Heart left ventricle (tissue), 16 donors: ENCODE measurements around the gene IMMP2L. TPM values are rescaled to one million over a fixed set of nuclear protein-coding genes. Genes with fewer than 3 reads are reported as not detected.

Experiments
- ATAC-seq, 4 donors: fragments of 200-7000 bp; cut with Tn5 transposase; one replicate each; pipeline ENCODE4 v1.9.1; 2020 to 2022; ENCODE audit warnings: moderate library complexity in 4 of 4, mild to moderate bottlenecking in 3 of 4, moderate number of reproducible peaks in 1 of 4
- DNase-seq, 5 donors: peaks; one replicate each; pipeline ENCODE4 v3.0.0-alpha.2; 2020
- H3K27ac ChIP-seq, 12 donors: fragments of 200-600 bp; sonication (generic) in 4 of 12; one replicate each; pipeline versions ENCODE4 v1.5.0 to v1.8.0; 2016 to 2022; ENCODE audit warnings: mild to moderate bottlenecking in 2 of 12
- H3K27me3 ChIP-seq, 9 donors: fragments of 200-600 bp; sonication (generic) in 2 of 9; one replicate each; pipeline versions ENCODE4 v1.5.1 to v1.8.0; 2016 to 2022; ENCODE audit warnings: mild to moderate bottlenecking in 3 of 9
- H3K36me3 ChIP-seq, 9 donors: fragments of 200-600 bp; sonication (generic) in 2 of 9; one replicate each; pipeline versions ENCODE4 v1.5.0 to v1.8.0; 2018 to 2022; ENCODE audit warnings: mild to moderate bottlenecking in 2 of 9
- H3K4me1 ChIP-seq, 12 donors: fragments of 200-600 bp; sonication (generic) in 4 of 12; one replicate each; pipeline versions ENCODE4 v1.5.0 to v1.8.0; 2016 to 2022; ENCODE audit warnings: mild to moderate bottlenecking in 3 of 12
- H3K4me3 ChIP-seq, 12 donors: fragments of 200-600 bp; sonication (generic) in 4 of 12; one replicate each; pipeline versions ENCODE4 v1.5.0 to v1.8.0; 2017 to 2022; ENCODE audit warnings: mild to moderate bottlenecking in 9 of 12, moderate library complexity in 4 of 12
- H3K9me3 ChIP-seq, 12 donors: fragments of 200-600 bp; sonication (generic) in 4 of 12; one replicate each; pipeline versions ENCODE4 v1.5.0 to v1.8.0; 2016 to 2022; ENCODE audit warnings: mild to moderate bottlenecking in 1 of 12
- POLR2A ChIP-seq, 2 donors: fragments of 450-650 bp; IDR thresholded peaks; one replicate each; pipeline ENCODE4 v1.6.1; 2017; ENCODE audit warnings: antibody characterized with exemption in 2 of 2, mild to moderate bottlenecking in 2 of 2, moderate library complexity in 2 of 2
- WGBS, 4 donors: extraction: QIAGEN DNeasy Blood & Tissue Kit in 2 of 4; methylation state at CpG; one replicate each; pipeline versions ENCODE4 v1.1.5 to v1.1.7; 2013 to 2018; 5-methylcytosine and 5-hydroxymethylcytosine counted together
- intact Hi-C, 10 donors: fragments of 100-400 bp; cut with DNase I; formaldehyde crosslinking; loops; one replicate each; pipeline versions ENCODE4 v1.11.1 to v1.14.2; 2022
- polyA plus RNA-seq, 2 donors: library from polyadenylated mRNA; stranded (reverse); fragments of 200-250 nt; gene quantifications; one replicate each; pipeline ENCODE4 v1.2.3, GENCODE V29; 2013
- total RNA-seq, 9 donors: library from RNA; depleted of rRNA in 2 of 9; stranded (reverse); fragments of >200 nt in 2 of 9; fragmentation: NEBNext Ultra II Directional in 3 of 9; extraction: Animal tissue kit (Norgen Biotek cat#: 25700) in 3 of 9; gene quantifications; one replicate each; pipeline versions ENCODE4 v1.1.0 to v1.2.4, GENCODE V29; 2016 to 2023
- TF ChIP-seq, protein P1 (sequence below), 12 donors: fragments of 200-600 bp; sonication (generic) in 4 of 12; IDR thresholded peaks; one replicate each; pipeline versions ENCODE4 v1.5.0 to v1.8.0; 2018 to 2022; ENCODE audit warnings: antibody characterized with exemption in 12 of 12, mild to moderate bottlenecking in 5 of 12
- donor health status: ischemic (EF 13 %, LVEDD 7.1; RV severe dilation, severe dysfunction).
- donor health status: healthy with polysubstance abuse.
- donor health status: DM: no; HTN: yes; CAD: no.
- donor health status: DM: no; HTN: no; CAD: no.
- donor health status: ischemic (EF 25% LVEDD 6.9; RV normal size, moderate dysfunction).
- donor health status: ischemic (EF 25% LVEDD 5.7; RV mildly dilated, moderate dysfunction).
- donor health status: healthy.
- donor health status: DM: yes; HTN: yes; CAD: no.
- donor health status: ischemic (EF 35%, LVEDD 5.7; RV mildly dilated, moderate dysfunction).
- donor health status: nonischemic (EF 11% LVEDD 7.7; RV severe dilation, severe dysfunction).
- donor health status: DM: yes; HTN: yes; CAD: no.
- donor health status: PGD.
- donor health status: ischemic (EF 29% LVEDD 5.4; RV normal size, mild dysfunction).
- donor health status: nonischemic (EF 23%, LVEDD 6.1; RV moderate dilation, normal function).

IMMP2L gene
- total and polyA plus RNA-seq, 11 donors: 5.1 to 17.2 (median 15.9) TPM

DNA sequence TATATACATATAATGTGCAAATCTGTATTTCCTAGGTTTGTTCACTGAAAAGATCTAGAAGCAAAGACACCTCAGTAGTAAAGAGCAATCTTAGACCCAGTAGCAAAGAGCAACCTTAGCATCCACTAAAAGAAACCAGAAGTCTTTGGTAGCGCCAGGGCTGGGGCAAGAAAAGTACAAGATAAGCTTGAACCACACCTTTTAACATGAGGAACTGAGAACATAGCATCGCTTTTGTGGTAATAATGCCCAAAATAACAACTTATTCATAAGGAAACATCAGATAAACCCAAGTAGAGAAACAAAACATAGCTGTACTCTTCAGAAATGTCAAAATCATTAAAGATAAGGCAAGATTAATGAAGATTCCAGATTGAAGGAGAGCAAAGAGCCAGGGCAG, 173.4 kb downstream of the IMMP2L start:
- Histone ChIP-seq H3K36me3 (no peaks in the 10 kb centered on the region), H3K27ac (no peak overlapping the region), H3K27me3 (no peaks in the 10 kb centered on the region), H3K4me1 (peaks cover 0 to 22% (median 9%) of the 10 kb centered on the region in 12 donors), H3K4me3 (no peak overlapping the region), H3K9me3 (no peaks in the 10 kb centered on the region)
- intact Hi-C loops: no loop called here
- DNase-seq: no peak
- TF ChIP-seq, protein P1, sequence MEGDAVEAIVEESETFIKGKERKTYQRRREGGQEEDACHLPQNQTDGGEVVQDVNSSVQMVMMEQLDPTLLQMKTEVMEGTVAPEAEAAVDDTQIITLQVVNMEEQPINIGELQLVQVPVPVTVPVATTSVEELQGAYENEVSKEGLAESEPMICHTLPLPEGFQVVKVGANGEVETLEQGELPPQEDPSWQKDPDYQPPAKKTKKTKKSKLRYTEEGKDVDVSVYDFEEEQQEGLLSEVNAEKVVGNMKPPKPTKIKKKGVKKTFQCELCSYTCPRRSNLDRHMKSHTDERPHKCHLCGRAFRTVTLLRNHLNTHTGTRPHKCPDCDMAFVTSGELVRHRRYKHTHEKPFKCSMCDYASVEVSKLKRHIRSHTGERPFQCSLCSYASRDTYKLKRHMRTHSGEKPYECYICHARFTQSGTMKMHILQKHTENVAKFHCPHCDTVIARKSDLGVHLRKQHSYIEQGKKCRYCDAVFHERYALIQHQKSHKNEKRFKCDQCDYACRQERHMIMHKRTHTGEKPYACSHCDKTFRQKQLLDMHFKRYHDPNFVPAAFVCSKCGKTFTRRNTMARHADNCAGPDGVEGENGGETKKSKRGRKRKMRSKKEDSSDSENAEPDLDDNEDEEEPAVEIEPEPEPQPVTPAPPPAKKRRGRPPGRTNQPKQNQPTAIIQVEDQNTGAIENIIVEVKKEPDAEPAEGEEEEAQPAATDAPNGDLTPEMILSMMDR (IDR thresholded peaks at IDR 0.05): no peak
- no peak for TF ChIP-seq POLR2A (IDR thresholded peaks at IDR 0.05)
- WGBS, 4 donors: 72 to 87% (median 75%) methylated on average over 2 of the region's 2 CpGs
- ATAC-seq: no peak

DNA sequence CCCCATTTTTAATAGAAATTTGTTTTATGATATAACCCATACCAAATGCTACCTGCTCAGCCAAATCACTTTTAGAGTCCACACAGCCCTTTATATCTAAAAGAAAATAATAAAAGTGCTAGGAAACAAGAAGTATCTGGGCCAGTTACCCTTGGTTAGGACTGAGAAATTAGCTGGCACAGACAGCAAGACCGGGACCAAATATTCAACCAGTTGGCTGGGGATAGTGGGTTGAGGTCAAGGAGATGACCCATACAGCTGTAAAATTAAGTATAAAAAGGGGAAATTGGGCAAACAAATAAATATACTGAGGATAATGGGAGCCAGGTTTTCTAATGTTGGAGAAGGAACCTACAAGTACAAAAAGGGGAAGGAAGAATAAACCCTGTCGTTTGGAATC, 174.3 kb downstream of the IMMP2L start:
- DNase-seq (no peak), ATAC-seq (no peak)
- no peak overlapping the region for H3K4me3 ChIP-seq
- 83 to 90% (median 84%) methylated on average over 2 of the region's 2 CpGs for WGBS, 4 donors
- H3K27me3 ChIP-seq: no peaks in the 10 kb centered on the region
- no peak overlapping the region for H3K27ac ChIP-seq
- TF ChIP-seq, protein P1 (IDR thresholded peaks at IDR 0.05): no peak
- TF ChIP-seq POLR2A (IDR thresholded peaks at IDR 0.05): no peak
- intact Hi-C loops: no loop called here
- H3K9me3 ChIP-seq: no peaks in the 10 kb centered on the region
- H3K4me1 ChIP-seq: peaks cover 0 to 13% (median 4%) of the 10 kb centered on the region in 12 donors
- no peaks in the 10 kb centered on the region for H3K36me3 ChIP-seq

DNA sequence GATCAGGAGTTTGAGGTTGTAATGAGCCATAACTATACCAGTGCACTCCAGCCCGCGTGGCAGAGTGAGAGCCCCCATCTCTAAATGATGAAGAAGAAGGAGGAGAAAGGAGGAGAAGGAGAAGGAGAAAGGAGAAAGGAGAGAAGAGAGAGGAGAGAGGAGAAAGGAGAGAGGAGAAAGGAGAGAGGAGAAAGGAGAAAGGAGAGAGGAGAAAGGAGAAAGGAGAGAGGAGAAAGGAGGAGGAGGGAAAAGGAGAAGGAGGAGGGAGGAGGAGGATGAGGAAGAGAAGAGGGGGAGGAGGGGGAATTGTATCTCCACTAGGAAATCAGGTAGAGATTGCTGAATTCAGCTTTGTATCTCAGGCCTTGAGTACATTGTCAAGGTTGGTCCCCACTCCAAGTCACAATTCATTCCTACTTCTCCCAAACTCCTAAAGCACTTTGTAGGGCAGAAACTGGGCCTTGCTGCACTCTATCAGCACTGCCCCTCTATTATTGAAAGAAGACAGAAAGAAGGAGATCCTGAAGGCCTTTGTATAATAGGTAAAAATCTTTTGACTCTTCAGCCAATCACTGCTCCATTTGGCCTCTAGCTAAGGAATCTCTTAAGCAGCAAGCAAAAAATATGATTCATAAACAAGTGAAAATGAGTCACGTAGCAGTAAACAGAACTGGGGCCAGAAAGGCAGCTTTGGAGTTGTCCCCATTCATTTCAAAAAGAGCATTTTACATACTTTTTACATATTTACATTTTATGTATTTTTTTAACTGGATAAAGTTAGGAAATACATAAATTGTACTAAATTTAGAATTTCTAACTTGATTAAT, 178.0 kb downstream of the IMMP2L start:
- peaks cover 0 to 4% (median 0%) of the 10 kb centered on the region in 12 donors for H3K4me1 ChIP-seq
- TF ChIP-seq, protein P1 (IDR thresholded peaks at IDR 0.05): no peak
- TF ChIP-seq POLR2A (IDR thresholded peaks at IDR 0.05): no peak
- DNase-seq (no peak), ATAC-seq (no peak)
- no peaks in the 10 kb centered on the region for H3K27me3 ChIP-seq
- no peaks in the 10 kb centered on the region for H3K9me3 ChIP-seq
- H3K36me3 ChIP-seq: no peaks in the 10 kb centered on the region
- intact Hi-C loops: no loop called here
- H3K27ac ChIP-seq: no peak overlapping the region
- 88 to 96% (median 94%) methylated on average over 3 of the region's 3 CpGs for WGBS, 4 donors
- no peak overlapping the region for H3K4me3 ChIP-seq

DNA sequence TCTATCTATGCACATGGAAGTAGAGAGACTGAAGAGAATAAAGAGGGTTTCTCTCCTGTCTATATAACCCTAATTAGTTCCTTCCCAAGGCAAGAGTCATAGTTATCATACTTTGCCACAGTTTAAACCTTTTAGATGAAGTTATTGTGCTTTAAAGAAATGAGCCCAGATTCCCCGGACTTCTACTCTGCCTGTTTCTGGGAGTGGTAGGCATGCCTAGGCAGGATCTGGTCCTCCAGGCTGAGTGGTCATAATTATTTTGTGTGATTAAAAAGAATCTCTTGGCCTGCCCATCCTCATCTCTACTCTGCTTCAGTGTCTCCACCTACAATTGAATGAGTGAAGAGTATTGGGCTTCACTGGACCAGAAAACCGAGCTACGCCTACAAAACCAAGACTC, 179.2 kb downstream of the IMMP2L start:
- ATAC-seq: no peak
- no peaks in the 10 kb centered on the region for H3K36me3 ChIP-seq
- no peak for TF ChIP-seq POLR2A (IDR thresholded peaks at IDR 0.05)
- TF ChIP-seq, protein P1 (IDR thresholded peaks at IDR 0.05): no peak
- no peak overlapping the region for H3K27ac ChIP-seq
- intact Hi-C loops: no loop called here
- DNase-seq: no peak
- WGBS, 4 donors: 96 to 98% (median 96%) methylated on average over 3 of the region's 3 CpGs
- H3K9me3 ChIP-seq: no peaks in the 10 kb centered on the region
- H3K27me3 ChIP-seq: no peaks in the 10 kb centered on the region
- peaks cover 0 to 4% (median 0%) of the 10 kb centered on the region in 12 donors for H3K4me1 ChIP-seq
- no peak overlapping the region for H3K4me3 ChIP-seq
